ENCODE data around the gene MYO6. TPM values are rescaled to one million over a fixed set of nuclear protein-coding genes. Genes with fewer than 3 reads are reported as not detected.

The MYO6 gene
- total and polyA plus RNA-seq, 2 of the 8 experiments (the other 6 are each of a cell fraction or from before 2014, with no cell fraction given), result 8.3 to 21.9 TPM

GRCh38 chr6:75913040-75913439 lies 164.0 kb downstream of the MYO6 start:
- no peak overlapping the region for H2BK120ac ChIP-seq (replicated peaks; ENCODE audit: low read depth, low read length)
- H2AK5ac ChIP-seq (ENCODE audit: low read depth, low read length), result no peak overlapping the region
- H4K8ac ChIP-seq (ENCODE audit: extremely low read depth, insufficient read depth, low read length), result no peak overlapping the region
- H3K4me2 ChIP-seq (ENCODE audit: insufficient read depth in 1 of 2, low read depth in 2 of 2, low read length in 2 of 2), result no peak overlapping the region
- H4K91ac ChIP-seq (replicated peaks; ENCODE audit: insufficient read length, low read length), result no peak overlapping the region
- no peak overlapping the region for H3K9ac ChIP-seq (replicated peaks in 1 of 4; ENCODE audit: extremely low read depth in 1 of 4, low read depth in 3 of 4, low read length in 3 of 4)
- no peak overlapping the region for H3K56ac ChIP-seq (replicated peaks; ENCODE audit: insufficient read length, low read depth, low read length)
- no peak overlapping the region for H2AFZ ChIP-seq (ENCODE audit: low read length)
- no peak overlapping the region for H2BK12ac ChIP-seq (ENCODE audit: low read depth, low read length)
- H2BK5ac ChIP-seq (ENCODE audit: low read depth, low read length), result no peak overlapping the region
- no peak for DNase-seq (ENCODE audit: low read depth in 1 of 2, low spot score in 2 of 2)
- H3K79me1 ChIP-seq (ENCODE audit: low read depth, low read length), result no peaks in the 10 kb centered on the region
- ChIA-PET POLR2A (ENCODE audit: partially characterized antibody) (no interaction called here), CTCF (ENCODE audit: partially characterized antibody) (interaction anchor here (1.2 to 2.6 kb wide), 3 partner anchors 19 to 317 kb away, joined by 4 to 14 read pairs (median 10); no protein-coding TSS in a partner anchor)
- H2BK20ac ChIP-seq (ENCODE audit: low read length), result no peak overlapping the region
- H3K36me3 ChIP-seq (ENCODE audit: control insufficient read depth in 2 of 4, insufficient read depth in 4 of 4, low read length in 3 of 4), result peaks cover 0 to 5% (median 2%) of the 10 kb centered on the region in 4 experiments; a peak in 2 of 8 replicates
- no peak overlapping the region for H3K27ac ChIP-seq (ENCODE audit: low read depth, low read length)
- no peak overlapping the region for H3K18ac ChIP-seq (ENCODE audit: extremely low read depth, low read length)
- FAIRE-seq, result no peak
- no peak overlapping the region for H2BK15ac ChIP-seq (ENCODE audit: low read length)
- no peak overlapping the region for H3K4me3 ChIP-seq (ENCODE audit: extremely low read depth in 1 of 4, insufficient read depth in 2 of 4, low read depth in 3 of 4, low read length in 4 of 4)
- H3K23me2 ChIP-seq (ENCODE audit: low read depth, low read length), result no peaks in the 10 kb centered on the region
- peaks cover 0 to 3% (median 0%) of the 10 kb centered on the region in 4 experiments; a peak in 1 of 7 replicates for H3K4me1 ChIP-seq (replicated peaks in 1 of 4; ENCODE audit: control insufficient read depth in 3 of 4, insufficient read depth in 4 of 4, low read length in 3 of 4)
- no peaks in the 10 kb centered on the region for H3K79me2 ChIP-seq (ENCODE audit: control insufficient read depth in 1 of 2, insufficient read depth in 2 of 2, low read length in 2 of 2)
- H4K5ac ChIP-seq (ENCODE audit: insufficient read length, low read depth, low read length), result no peak overlapping the region
- peaks cover 0 to 3% of the 10 kb centered on the region in 2 experiments for H4K20me1 ChIP-seq (replicated peaks in 1 of 2; ENCODE audit: control insufficient read depth in 1 of 2, insufficient read depth in 2 of 2, low read length in 2 of 2)
- no peaks in the 10 kb centered on the region for H3K9me3 ChIP-seq (ENCODE audit: insufficient read depth in 2 of 2, low read depth in 1 of 2, low read length in 1 of 2)
- H3K14ac ChIP-seq (ENCODE audit: insufficient read length), result no peak overlapping the region
- no peak overlapping the region for H3K4ac ChIP-seq (replicated peaks; ENCODE audit: insufficient read length, low read depth, low read length)
- no peaks in the 10 kb centered on the region for H3K27me3 ChIP-seq (replicated peaks in 1 of 4; ENCODE audit: control insufficient read depth in 3 of 4, extremely low read depth in 1 of 4, insufficient read depth in 3 of 4, low read length in 3 of 4)
- TF ChIP-seq POLR2A (IDR thresholded peaks at IDR 0.05; ENCODE audit: control extremely low read depth in 1 of 2, low read depth in 2 of 2, low read length in 2 of 2) (no peak), SP1 (IDR thresholded peaks at IDR 0.05; ENCODE audit: low read depth, low read length) (no peak), ZNF274 (IDR thresholded peaks at IDR 0.05; ENCODE audit: borderline replicate concordance, extremely low read depth, low read length) (no peak), TAF1 (IDR thresholded peaks at IDR 0.05; ENCODE audit: low read depth, low read length) (no peak), FOSL1 (IDR thresholded peaks at IDR 0.05; ENCODE audit: insufficient read depth, low read depth, low read length) (no peak), HDAC2 (IDR thresholded peaks at IDR 0.05; ENCODE audit: borderline replicate concordance in 1 of 2, low read depth in 2 of 2, low read length in 2 of 2) (no peak), SP4 (IDR thresholded peaks at IDR 0.05; ENCODE audit: low read length) (no peak), SP2 (IDR thresholded peaks at IDR 0.05; ENCODE audit: low read length) (no peak), SAP30 (IDR thresholded peaks at IDR 0.05; ENCODE audit: insufficient read depth, insufficient replicate concordance, low read length) (no peak), CREB1 (IDR thresholded peaks at IDR 0.05) (no peak), TCF12 (IDR thresholded peaks at IDR 0.05; ENCODE audit: low read depth, low read length) (no peak)
- TF ChIP-seq, protein P1, sequence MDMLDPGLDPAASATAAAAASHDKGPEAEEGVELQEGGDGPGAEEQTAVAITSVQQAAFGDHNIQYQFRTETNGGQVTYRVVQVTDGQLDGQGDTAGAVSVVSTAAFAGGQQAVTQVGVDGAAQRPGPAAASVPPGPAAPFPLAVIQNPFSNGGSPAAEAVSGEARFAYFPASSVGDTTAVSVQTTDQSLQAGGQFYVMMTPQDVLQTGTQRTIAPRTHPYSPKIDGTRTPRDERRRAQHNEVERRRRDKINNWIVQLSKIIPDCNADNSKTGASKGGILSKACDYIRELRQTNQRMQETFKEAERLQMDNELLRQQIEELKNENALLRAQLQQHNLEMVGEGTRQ (IDR thresholded peaks at IDR 0.05; ENCODE audit: low read length), result no peak
- TF ChIP-seq, protein P2, sequence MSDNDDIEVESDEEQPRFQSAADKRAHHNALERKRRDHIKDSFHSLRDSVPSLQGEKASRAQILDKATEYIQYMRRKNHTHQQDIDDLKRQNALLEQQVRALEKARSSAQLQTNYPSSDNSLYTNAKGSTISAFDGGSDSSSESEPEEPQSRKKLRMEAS (IDR thresholded peaks at IDR 0.05), result no peak
- no peak overlapping the region for H3K23ac ChIP-seq (ENCODE audit: insufficient read length)

Data from H1 (cell line).